ENCODE data around the gene ZCCHC14. TPM values are rescaled to one million over a fixed set of nuclear protein-coding genes. Genes with fewer than 3 reads are reported as not detected.

Gene ZCCHC14
- total and polyA plus RNA-seq, 2 of the 13 experiments (the other 11 are each of a cell fraction or from before 2014, with no cell fraction given), result 12.4 to 12.5 TPM

GRCh38 chr16:87487361-87487924, 5.4 kb downstream of the ZCCHC14 start (continued):
- TF ChIP-seq ZFX (CRISPR knock-in tag; IDR thresholded peaks at IDR 0.05; ENCODE audit: low read depth) (peak; percentile 72), RNF2 (conservative IDR thresholded peaks at IDR 0.05; ENCODE audit: low read depth) (no peak; the same call in 1 of the 2 replicates), HOXD1 (CRISPR knock-in tag; IDR thresholded peaks at IDR 0.05) (peak; percentile 81), NCOA1 (CRISPR knock-in tag; IDR thresholded peaks at IDR 0.05) (no peak), DBP (CRISPR knock-in tag; IDR thresholded peaks at IDR 0.05; ENCODE audit: not compliant biosample characterization) (no peak), SALL2 (CRISPR knock-in tag; IDR thresholded peaks at IDR 0.05) (peak; percentile 92), YY1 (IDR thresholded peaks at IDR 0.05; ENCODE audit: insufficient read depth, insufficient replicate concordance, low read depth, low read length) (peak; percentile 9), MED8 (CRISPR knock-in tag; IDR thresholded peaks at IDR 0.05; ENCODE audit: insufficient replicate concordance) (no peak), AHR (CRISPR knock-in tag; IDR thresholded peaks at IDR 0.05) (peak; percentile 36; the same call in 1 of the 2 replicates), JARID2 (CRISPR knock-in tag; IDR thresholded peaks at IDR 0.05; ENCODE audit: insufficient replicate concordance) (no peak), IKZF5 (CRISPR knock-in tag; IDR thresholded peaks at IDR 0.05) (0 out of 2 replicates have a peak, but pooled peaks have one; percentile 50), YEATS2 (CRISPR knock-in tag; IDR thresholded peaks at IDR 0.05; ENCODE audit: borderline replicate concordance) (peak; percentile 31; the same call in 1 of the 2 replicates), ZNF142 (CRISPR knock-in tag; IDR thresholded peaks at IDR 0.05) (0 out of 2 replicates have a peak, but pooled peaks have one; percentile 65), BATF2 (CRISPR knock-in tag; IDR thresholded peaks at IDR 0.05) (no peak), SNAI1 (CRISPR knock-in tag; IDR thresholded peaks at IDR 0.05; ENCODE audit: borderline replicate concordance) (no peak), TBP (CRISPR knock-in tag; IDR thresholded peaks at IDR 0.05) (no peak), ZNF350 (CRISPR knock-in tag; IDR thresholded peaks at IDR 0.05; ENCODE audit: borderline replicate concordance, low read depth) (peak; percentile 75), ZBTB14 (CRISPR knock-in tag; IDR thresholded peaks at IDR 0.05) (no peak), ZNF878 (CRISPR knock-in tag; IDR thresholded peaks at IDR 0.05) (no peak), EHMT2 (IDR thresholded peaks at IDR 0.05; ENCODE audit: borderline replicate concordance, low read depth, low read length) (no peak)

Data from HepG2 (cell line).